GM21619 (cell line): ENCODE results near the gene PRKG1.

Experiments used
- ATAC-seq: cut with Tn5 transposase; IDR thresholded peaks from one replicate; pipeline ENCODE4 v1.9.1; 2021; ENCODE audit not compliant: unreplicated experiment

The PRKG1 gene

DNA sequence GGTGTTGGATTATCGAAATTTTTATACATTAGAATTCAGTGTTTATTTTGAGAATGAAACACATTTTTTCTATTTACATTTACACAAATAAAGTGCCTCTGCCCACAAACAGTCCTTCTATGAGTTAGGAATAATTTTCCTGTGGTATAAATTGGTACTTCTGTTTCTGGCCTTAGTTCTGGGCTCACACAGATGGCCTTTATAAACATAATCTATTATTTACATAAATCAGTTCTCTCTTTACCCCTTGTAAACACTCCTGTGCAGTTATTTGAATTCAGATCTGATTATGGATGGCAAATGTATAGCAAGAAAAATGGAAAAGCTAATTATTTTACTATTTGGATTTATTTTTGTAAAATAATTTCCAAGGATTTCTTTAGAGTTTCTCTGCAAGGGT is 143.2 kb downstream of the PRKG1 start:
- no peak for ATAC-seq

- ATAC-seq, result no peak
Measured at GRCh38 chr10:51224671-51225161, 150.4 kb downstream of the PRKG1 start.

DNA sequence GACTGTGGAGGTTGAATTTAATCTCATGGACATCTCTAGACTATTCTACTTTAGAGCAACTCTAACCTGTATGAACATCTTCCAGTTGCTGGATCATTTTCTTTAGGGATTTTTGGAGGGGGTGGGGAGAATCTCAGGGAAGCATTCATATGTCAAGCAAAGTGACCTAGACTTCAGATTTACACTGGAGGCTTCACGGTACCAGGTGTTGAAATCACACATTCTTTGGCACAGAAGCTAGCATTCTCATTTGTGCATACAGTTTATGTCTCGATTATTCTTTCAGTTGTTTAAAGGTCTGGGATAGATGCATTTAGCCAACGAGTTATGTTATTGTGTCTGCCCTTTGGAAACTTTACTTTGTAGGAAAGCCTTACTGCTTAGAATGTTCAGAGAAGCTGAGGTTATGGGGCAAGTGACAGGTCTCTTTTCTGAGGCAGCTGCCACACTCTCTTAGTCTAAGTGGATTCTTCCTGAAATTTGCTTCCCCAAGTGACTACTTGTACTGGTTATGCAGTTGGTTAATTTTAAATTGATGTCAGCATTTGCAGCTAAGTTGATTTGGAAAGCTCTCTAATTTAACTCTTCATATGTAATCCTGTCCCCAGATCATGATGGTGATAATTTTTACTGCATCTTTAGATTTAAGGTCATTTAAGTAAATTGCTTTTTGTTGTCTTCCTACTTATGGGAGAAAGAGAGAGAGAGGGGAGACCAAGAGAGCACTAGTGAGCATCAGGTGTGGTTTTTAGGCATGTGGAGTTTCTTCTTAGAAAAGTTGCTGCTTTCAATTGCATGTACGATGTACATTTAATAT is 153.8 kb downstream of the PRKG1 start:
- ATAC-seq, result no peak

- no peak for ATAC-seq
Measured at GRCh38 chr10:51228714-51229100, 154.4 kb downstream of the PRKG1 start.

GRCh38 chr10:51230887-51231585 is 156.7 kb downstream of the PRKG1 start:
- no peak for ATAC-seq

DNA sequence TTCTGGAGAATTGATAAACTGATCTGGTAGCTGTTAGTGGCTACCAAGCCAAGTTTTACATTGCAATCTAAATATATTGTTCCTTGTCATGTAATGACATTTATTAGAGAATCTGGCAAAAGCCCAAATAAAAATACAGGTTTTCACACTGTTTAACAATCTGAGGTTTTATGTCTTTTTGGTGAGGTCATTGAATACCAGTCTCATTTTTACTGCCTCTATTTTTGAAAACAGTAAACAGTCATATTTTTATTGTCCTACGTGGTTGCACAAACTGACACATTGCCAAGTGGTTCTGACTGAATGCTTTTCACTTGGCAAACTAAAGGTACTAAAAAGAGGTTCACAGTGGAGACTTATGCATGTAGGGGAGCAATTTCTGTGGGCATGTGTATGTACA is 157.5 kb downstream of the PRKG1 start:
- ATAC-seq, result no peak

- no peak for ATAC-seq
Measured at GRCh38 chr10:51233337-51234100, 159.2 kb downstream of the PRKG1 start.

DNA sequence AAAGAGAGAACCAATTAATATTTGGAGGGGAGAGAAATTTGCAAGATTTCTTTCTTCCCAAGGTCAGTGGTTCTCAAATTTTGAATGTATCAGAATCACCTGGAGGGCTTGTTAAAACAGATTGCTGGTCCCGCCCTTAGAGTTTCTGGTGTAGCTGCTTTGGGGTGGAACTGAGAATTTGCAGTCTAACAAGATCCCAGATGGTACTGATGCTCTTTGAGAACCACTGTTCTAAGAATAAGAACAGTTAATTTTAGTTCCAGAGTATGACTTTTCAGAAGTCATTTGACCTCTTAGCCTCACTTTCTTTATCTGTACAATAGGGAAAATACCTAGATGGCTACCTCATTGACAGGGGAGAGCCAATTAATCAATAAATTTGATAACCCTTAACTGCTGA is 161.6 kb downstream of the PRKG1 start:
- no peak for ATAC-seq

DNA sequence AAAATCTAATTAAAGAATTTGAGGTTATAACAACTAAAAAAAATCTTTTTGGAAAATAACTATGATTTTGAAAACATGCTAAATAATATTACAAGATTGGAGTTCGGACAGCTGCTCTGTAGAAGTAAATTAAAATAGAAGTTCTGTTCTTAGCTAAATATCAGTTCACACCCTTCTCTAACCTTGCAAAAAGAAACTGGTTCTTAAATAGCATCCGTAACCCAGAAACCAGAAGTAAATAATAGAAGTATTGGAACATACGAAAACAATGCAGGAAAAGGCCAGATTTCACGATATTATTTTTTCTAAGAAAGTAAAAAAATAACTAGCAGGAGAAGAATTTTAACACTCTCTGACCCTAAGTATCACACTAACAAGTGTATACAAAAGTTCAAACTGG is 164.7 kb downstream of the PRKG1 start:
- no peak for ATAC-seq

DNA sequence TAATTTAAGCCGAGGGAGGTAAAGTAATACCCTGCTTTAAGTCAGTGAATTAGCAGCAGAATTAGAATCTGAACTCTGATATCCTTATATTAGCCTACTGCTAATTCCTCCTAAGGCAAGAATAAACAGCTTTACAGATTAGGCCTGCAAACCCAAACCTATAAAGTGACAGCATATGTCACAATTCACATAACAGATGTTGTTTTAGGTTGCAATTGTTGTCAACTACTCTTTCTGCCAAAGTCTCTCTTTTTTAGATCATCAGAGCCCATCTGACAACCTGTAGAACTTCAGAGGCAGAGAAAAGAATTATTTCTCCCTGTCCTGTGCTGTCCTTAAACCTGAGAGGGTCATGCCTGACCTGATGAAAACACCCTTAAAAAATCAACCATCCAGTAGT is 167.2 kb downstream of the PRKG1 start:
- no peak for ATAC-seq

- no peak for ATAC-seq
Measured at GRCh38 chr10:51242393-51242792, 168.1 kb downstream of the PRKG1 start.

GRCh38 chr10:51244309-51244708 is 170.0 kb downstream of the PRKG1 start:
- ATAC-seq, result no peak

- ATAC-seq, result no peak
Measured at GRCh38 chr10:51244748-51245490, 170.6 kb downstream of the PRKG1 start.

- ATAC-seq, result no peak
Measured at GRCh38 chr10:51246156-51246555, 171.9 kb downstream of the PRKG1 start.

- no peak for ATAC-seq
Measured at GRCh38 chr10:51250278-51250920, 176.1 kb downstream of the PRKG1 start.

DNA sequence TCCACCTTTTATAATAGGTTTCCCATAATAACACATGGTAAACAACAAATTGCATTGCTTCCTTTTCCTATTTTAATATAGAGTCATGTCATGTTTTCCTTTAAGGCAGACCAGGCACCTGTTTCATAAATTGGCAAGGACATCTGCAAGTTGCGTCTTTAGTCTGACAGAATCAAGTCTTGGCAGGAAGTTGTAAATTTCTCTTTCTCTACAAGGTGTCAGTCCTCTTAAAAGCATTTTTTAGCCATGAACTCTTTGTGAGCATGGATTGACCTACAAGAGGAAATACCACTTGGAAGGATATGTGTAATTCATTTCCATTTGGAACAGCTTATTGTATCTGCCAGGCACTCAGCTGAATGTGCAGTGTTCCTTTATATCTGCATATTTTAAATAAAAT is 176.8 kb downstream of the PRKG1 start:
- no peak for ATAC-seq

DNA sequence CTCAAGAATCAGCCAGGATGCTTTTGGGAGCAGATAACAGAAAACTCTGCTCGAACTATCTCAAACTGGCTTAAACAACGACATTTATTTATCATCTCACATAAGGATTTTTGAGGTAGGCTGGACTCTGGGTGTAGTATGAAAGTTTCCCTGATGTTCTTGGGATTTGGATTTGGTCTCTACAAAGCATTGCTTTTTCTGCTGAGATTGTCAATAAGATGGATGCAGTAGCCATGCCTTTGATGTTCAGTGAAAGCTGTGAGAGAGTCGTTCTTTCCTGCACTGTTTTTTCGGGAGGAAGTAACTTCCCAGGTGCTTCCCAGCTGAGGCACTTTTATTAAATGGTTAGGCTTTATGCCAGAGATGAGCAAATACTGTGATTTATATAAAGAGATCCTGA is 181.1 kb downstream of the PRKG1 start:
- no peak for ATAC-seq

GRCh38 chr10:51257511-51258248 is 183.4 kb downstream of the PRKG1 start:
- ATAC-seq, result no peak

- ATAC-seq, result no peak
Measured at GRCh38 chr10:51260376-51260775, 186.1 kb downstream of the PRKG1 start.

- no peak for ATAC-seq
Measured at GRCh38 chr10:51266496-51266895, 192.2 kb downstream of the PRKG1 start.
